Peyer's patch (tissue), 4 donors: ENCODE data around the gene ERP27. TPM values are rescaled to one million over a fixed set of nuclear protein-coding genes. Genes with fewer than 3 reads are reported as not detected.
A peak's percentile ranks its signal among the peaks of the same experiment; 100 is the strongest.

Source experiments
- DNase-seq, 3 donors: peaks; one replicate each; pipeline ENCODE4 v3.0.0-alpha.2; 2017 to 2019
- H3K27ac ChIP-seq, 4 donors: fragments of 200-600 bp; sonication (generic); one replicate each; pipeline ENCODE4 v1.5.1; 2016 to 2019
- H3K27me3 ChIP-seq, 2 donors: fragments of 200-600 bp; sonication (generic); one replicate each; pipeline ENCODE4 v1.5.1; 2019
- H3K36me3 ChIP-seq, 3 donors: fragments of 200-600 bp; sonication (generic); one replicate each; pipeline ENCODE4 v1.5.1; 2016 to 2019
- H3K4me1 ChIP-seq, 4 donors: fragments of 200-600 bp; sonication (generic); one replicate each; pipeline ENCODE4 v1.5.1; 2016 to 2019
- H3K4me3 ChIP-seq, 4 donors: fragments of 200-600 bp; sonication (generic); 1 replicate in 3 of 4; 2 replicates in 1 of 4; pipeline ENCODE4 v1.5.1; 2016 to 2019; ENCODE audit warnings: mild to moderate bottlenecking in 1 of 4
- H3K9me3 ChIP-seq, 4 donors: fragments of 200-600 bp; sonication (generic); one replicate each; pipeline ENCODE4 v1.5.1; 2016 to 2019; ENCODE audit warnings: mild to moderate bottlenecking in 1 of 4
- POLR2A ChIP-seq, 2 donors: fragments of 450-650 bp; IDR thresholded peaks; one replicate each; pipeline ENCODE4 v1.5.1; 2017; ENCODE audit warnings: antibody characterized with exemption in 2 of 2, mild to moderate bottlenecking in 2 of 2, moderate library complexity in 2 of 2
- total RNA-seq, 4 donors: library from RNA; depleted of rRNA; stranded (reverse); fragments of >200 nt; gene quantifications; one replicate each; pipeline ENCODE4 v1.1.0, GENCODE V29; 2016
- TF ChIP-seq, protein P1 (sequence below), 6 experiments: fragments of 450-650 bp in 4 of 6; fragments of 200-600 bp in 2 of 6; sonication (generic) in 1 of 6; IDR thresholded peaks; one replicate each; pipeline ENCODE4 v1.5.1; 2017 to 2019; ENCODE audit warnings: antibody characterized with exemption in 6 of 6, mild to moderate bottlenecking in 3 of 6, moderate library complexity in 1 of 6

Gene ERP27
- total RNA-seq, 4 donors from 2014 or later = 0.94 to 2.5 (median 1.2) TPM; not detected in 1

DNA sequence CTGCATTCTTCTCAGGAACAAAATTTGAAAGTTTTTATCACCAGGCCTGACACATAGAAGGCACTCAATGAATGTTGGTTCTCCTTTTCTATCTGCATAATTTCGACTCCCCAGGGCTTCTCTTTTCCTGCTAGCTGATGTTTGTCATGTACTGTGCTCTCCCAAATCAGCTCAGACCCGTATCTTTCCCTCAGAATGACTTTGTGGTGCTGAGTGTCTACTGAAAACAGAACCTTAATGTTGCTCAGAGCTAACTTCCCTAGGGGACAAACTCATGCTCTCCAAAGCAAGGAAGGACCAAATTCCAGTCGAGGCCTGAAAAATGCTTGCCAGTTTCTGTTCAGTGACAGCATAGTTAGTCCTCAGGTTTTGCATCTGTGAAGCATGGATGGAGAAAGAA is 21.1 kb upstream of the ERP27 start:
- peak overlapping the region; percentile 44 to 55 (median 50) for H3K4me3 ChIP-seq
- peak overlapping the region; percentile 78 to 90 (median 80) for H3K27ac ChIP-seq

GRCh38 chr12:14959126-14959440 is 20.7 kb upstream of the ERP27 start:
- H3K4me3 ChIP-seq = peak overlapping the region; percentile 44 to 55 (median 50)
- no peak for TF ChIP-seq POLR2A (IDR thresholded peaks at IDR 0.05)

More for the DNA sequence above, 21.1 kb upstream of the ERP27 start:
- Histone ChIP-seq H3K27me3 (no peaks in the 10 kb centered on the region), H3K9me3 (no peaks in the 10 kb centered on the region), H3K36me3 (no peaks in the 10 kb centered on the region), H3K4me1 (peaks cover 0 to 11% (median 3%) of the 10 kb centered on the region in 4 donors)
- TF ChIP-seq POLR2A (IDR thresholded peaks at IDR 0.05) = no peak
- TF ChIP-seq, protein P1, sequence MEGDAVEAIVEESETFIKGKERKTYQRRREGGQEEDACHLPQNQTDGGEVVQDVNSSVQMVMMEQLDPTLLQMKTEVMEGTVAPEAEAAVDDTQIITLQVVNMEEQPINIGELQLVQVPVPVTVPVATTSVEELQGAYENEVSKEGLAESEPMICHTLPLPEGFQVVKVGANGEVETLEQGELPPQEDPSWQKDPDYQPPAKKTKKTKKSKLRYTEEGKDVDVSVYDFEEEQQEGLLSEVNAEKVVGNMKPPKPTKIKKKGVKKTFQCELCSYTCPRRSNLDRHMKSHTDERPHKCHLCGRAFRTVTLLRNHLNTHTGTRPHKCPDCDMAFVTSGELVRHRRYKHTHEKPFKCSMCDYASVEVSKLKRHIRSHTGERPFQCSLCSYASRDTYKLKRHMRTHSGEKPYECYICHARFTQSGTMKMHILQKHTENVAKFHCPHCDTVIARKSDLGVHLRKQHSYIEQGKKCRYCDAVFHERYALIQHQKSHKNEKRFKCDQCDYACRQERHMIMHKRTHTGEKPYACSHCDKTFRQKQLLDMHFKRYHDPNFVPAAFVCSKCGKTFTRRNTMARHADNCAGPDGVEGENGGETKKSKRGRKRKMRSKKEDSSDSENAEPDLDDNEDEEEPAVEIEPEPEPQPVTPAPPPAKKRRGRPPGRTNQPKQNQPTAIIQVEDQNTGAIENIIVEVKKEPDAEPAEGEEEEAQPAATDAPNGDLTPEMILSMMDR (IDR thresholded peaks at IDR 0.05) = no peak
- DNase-seq = no peak

DNA sequence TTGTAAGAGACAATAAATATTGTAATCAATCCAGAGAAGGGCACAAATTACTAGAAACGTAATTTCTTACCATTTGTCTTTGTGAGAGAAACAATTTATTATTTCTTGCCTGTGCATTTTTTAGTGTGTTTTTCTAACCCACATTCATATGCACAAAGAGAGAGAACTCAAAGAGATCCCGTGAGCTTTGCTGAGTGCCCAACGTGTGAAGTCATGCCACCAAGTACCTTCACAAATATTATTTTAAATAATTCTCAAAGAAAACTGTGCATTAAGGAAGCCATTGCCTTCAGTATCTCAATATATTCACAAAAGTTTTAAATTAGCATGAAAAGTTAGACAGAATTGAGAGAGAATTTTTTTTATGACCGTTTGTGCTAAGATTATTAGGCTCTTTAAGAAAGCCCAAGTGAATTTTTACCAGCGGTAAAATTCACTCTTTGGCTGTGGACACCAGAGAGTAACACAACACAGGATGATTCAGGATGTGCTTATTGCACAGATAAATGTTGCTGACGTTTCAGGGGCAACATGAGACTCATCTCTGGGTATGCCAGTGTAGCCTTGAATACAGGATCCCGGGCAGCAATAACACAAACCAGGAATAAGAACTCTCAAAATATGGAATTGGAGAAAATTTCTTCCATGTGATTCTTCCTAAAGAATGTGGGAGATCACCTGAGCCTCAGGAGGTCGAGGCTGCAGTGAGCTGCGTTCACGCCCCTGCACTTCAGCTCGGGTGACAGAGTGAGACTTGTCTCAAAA is 20.2 kb upstream of the ERP27 start:
- no peak for DNase-seq
- H3K27ac ChIP-seq = peak overlapping the region; percentile 78 to 90 (median 80)
- H3K9me3 ChIP-seq = no peaks in the 10 kb centered on the region
- no peaks in the 10 kb centered on the region for H3K36me3 ChIP-seq
- H3K27me3 ChIP-seq = no peaks in the 10 kb centered on the region
- peaks cover 0 to 11% (median 7%) of the 10 kb centered on the region in 4 donors for H3K4me1 ChIP-seq
- TF ChIP-seq POLR2A (IDR thresholded peaks at IDR 0.05) = no peak
- TF ChIP-seq, protein P1 (IDR thresholded peaks at IDR 0.05) = no peak
- H3K4me3 ChIP-seq = peak overlapping the region; percentile 44 to 55 (median 50)

More at GRCh38 chr12:14959126-14959440, 20.7 kb upstream of the ERP27 start:
- H3K36me3 ChIP-seq = no peaks in the 10 kb centered on the region
- H3K27me3 ChIP-seq = no peaks in the 10 kb centered on the region
- peaks cover 0 to 11% (median 4%) of the 10 kb centered on the region in 4 donors for H3K4me1 ChIP-seq
- H3K27ac ChIP-seq = peak overlapping the region; percentile 78 to 90 (median 80)
- H3K9me3 ChIP-seq = no peaks in the 10 kb centered on the region
- peak in 1 of 3 donors; percentile 50 for DNase-seq

- no peak for DNase-seq
- H3K4me3 ChIP-seq = peak overlapping the region; percentile 14 to 55 (median 46)
- no peak for TF ChIP-seq POLR2A (IDR thresholded peaks at IDR 0.05)
- TF ChIP-seq, protein P1 (IDR thresholded peaks at IDR 0.05) = no peak
Measured at GRCh38 chr12:14957551-14958168, 19.3 kb upstream of the ERP27 start.

DNA sequence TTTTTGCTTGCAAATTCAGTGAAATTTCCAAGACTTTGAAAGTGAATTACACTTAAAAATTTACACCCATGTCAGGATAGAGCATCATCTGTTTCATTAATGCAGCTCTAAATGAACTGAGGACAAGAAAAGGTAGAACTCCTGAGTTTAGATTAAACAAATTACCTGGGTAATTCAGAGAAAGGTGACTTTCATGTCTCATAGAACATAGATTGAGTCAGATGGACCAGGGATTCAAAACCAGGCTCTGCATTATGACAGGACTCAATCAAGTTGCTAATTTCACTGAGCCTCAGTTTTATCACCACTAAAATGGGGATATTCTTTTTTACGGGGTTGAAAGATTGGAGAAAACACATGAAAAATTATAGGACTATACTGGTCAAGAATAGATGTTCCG is 18.6 kb upstream of the ERP27 start:
- H3K4me3 ChIP-seq = peak overlapping the region in 1 of 4 donors; percentile 49
- H3K4me1 ChIP-seq = peaks cover 0 to 13% (median 7%) of the 10 kb centered on the region in 4 donors
- peak overlapping the region; percentile 33 to 90 (median 80) for H3K27ac ChIP-seq
- H3K27me3 ChIP-seq = no peaks in the 10 kb centered on the region
- H3K36me3 ChIP-seq = no peaks in the 10 kb centered on the region
- no peaks in the 10 kb centered on the region for H3K9me3 ChIP-seq
- no peak for TF ChIP-seq POLR2A (IDR thresholded peaks at IDR 0.05)
- TF ChIP-seq, protein P1 (IDR thresholded peaks at IDR 0.05) = no peak
- DNase-seq = no peak

More at GRCh38 chr12:14957551-14958168, 19.3 kb upstream of the ERP27 start:
- H3K9me3 ChIP-seq = no peaks in the 10 kb centered on the region
- H3K4me1 ChIP-seq = peaks cover 0 to 13% (median 7%) of the 10 kb centered on the region in 4 donors
- H3K36me3 ChIP-seq = no peaks in the 10 kb centered on the region
- peak overlapping the region; percentile 78 to 90 (median 80) for H3K27ac ChIP-seq
- H3K27me3 ChIP-seq = no peaks in the 10 kb centered on the region
